Suprapubic skin (tissue), 4 donors: ENCODE results near the gene CLEC7A. TPM values are rescaled to one million over a fixed set of nuclear protein-coding genes. Genes with fewer than 3 reads are reported as not detected.

Experiments
- DNase-seq, 2 donors: peaks; one replicate each; pipeline ENCODE4 v3.0.0-alpha.2; 2019; ENCODE audit warnings: low spot score in 2 of 2
- H3K27ac ChIP-seq: fragments of 200-600 bp; sonication (generic); one replicate; pipeline ENCODE4 v1.5.1; 2019
- H3K27me3 ChIP-seq: fragments of 200-600 bp; sonication (generic); one replicate; pipeline ENCODE4 v1.5.1; 2019
- H3K36me3 ChIP-seq: fragments of 200-600 bp; sonication (generic); one replicate; pipeline ENCODE4 v1.5.1; 2019
- H3K4me1 ChIP-seq: fragments of 200-600 bp; sonication (generic); one replicate; pipeline ENCODE4 v1.5.1; 2019
- H3K4me3 ChIP-seq: fragments of 200-600 bp; sonication (generic); one replicate; pipeline ENCODE4 v1.5.1; 2019; ENCODE audit warnings: mild to moderate bottlenecking
- H3K9me3 ChIP-seq: fragments of 200-600 bp; sonication (generic); one replicate; pipeline ENCODE4 v1.5.1; 2019
- CTCF ChIP-seq, 2 donors: fragments of 200-600 bp in 1 of 2; fragments of 450-650 bp in 1 of 2; sonication (generic) in 1 of 2; IDR thresholded peaks; one replicate each; pipeline ENCODE4 v1.5.1; 2016 to 2019; ENCODE audit warnings: antibody characterized with exemption in 2 of 2, mild to moderate bottlenecking in 1 of 2, moderate library complexity in 1 of 2
- EP300 ChIP-seq: sonication (generic); formaldehyde crosslinking; IDR thresholded peaks from one replicate; pipeline ENCODE4 v1.6.1; 2017; ENCODE audit warnings: antibody characterized with exemption
- POLR2A ChIP-seq, 2 donors: fragments of 450-650 bp; IDR thresholded peaks; one replicate each; pipeline ENCODE4 v1.6.1; 2017; ENCODE audit warnings: antibody characterized with exemption in 2 of 2, mild to moderate bottlenecking in 2 of 2, moderate library complexity in 2 of 2
- POLR2AphosphoS5 ChIP-seq, 3 donors: sonication (generic); formaldehyde crosslinking; IDR thresholded peaks; one replicate each; pipeline ENCODE4 v1.6.1; 2017; ENCODE audit warnings: antibody characterized with exemption in 3 of 3
- WGBS: methylation state at CpG from one replicate; pipeline ENCODE4 v1.1.5; 2018; 5-methylcytosine and 5-hydroxymethylcytosine counted together
- total RNA-seq, 4 donors: library from RNA; depleted of rRNA; stranded (reverse); fragments of >200 nt; gene quantifications; one replicate each; pipeline ENCODE4 v1.1.0, GENCODE V29; 2016

The CLEC7A gene
- total RNA-seq, 4 donors from 2014 or later: 3.7 to 6.6 (median 4.1) TPM

- Histone ChIP-seq H3K27ac (no peak within 1 kb of the TSS), H3K4me1 (peaks cover 11% of the 10 kb centered on the region), H3K36me3 (no peaks in the 10 kb centered on the region), H3K4me3 (no peak within 1 kb of the TSS), H3K27me3 (no peaks in the 10 kb centered on the region), H3K9me3 (no peaks in the 10 kb centered on the region)
- no peak for DNase-seq
- TF ChIP-seq POLR2AphosphoS5 (IDR thresholded peaks at IDR 0.05) (no peak), EP300 (no peak), POLR2A (IDR thresholded peaks at IDR 0.05) (no peak), CTCF (IDR thresholded peaks at IDR 0.05) (no peak)
- WGBS: 73% methylated on average over 7 of the region's 7 CpGs
Observed at GRCh38 chr12:10171973-10172728, 42.2 kb upstream of the CLEC7A start, which contains the start of gene OLR1. TSS of gene OLR1 (minus strand) at chr12:10172132. CDS start at chr12:10172077, 55 bp downstream.

- WGBS: 79% methylated on average over 5 of the region's 5 CpGs
- DNase-seq: no peak
- no peaks in the 10 kb centered on the region for H3K9me3 ChIP-seq
- no peak overlapping the region for H3K4me3 ChIP-seq
- H3K4me1 ChIP-seq: peaks cover 2% of the 10 kb centered on the region
- no peaks in the 10 kb centered on the region for H3K36me3 ChIP-seq
- H3K27me3 ChIP-seq: no peaks in the 10 kb centered on the region
- H3K27ac ChIP-seq: no peak overlapping the region
- TF ChIP-seq POLR2A (IDR thresholded peaks at IDR 0.05) (no peak), EP300 (no peak), POLR2AphosphoS5 (IDR thresholded peaks at IDR 0.05) (no peak), CTCF (IDR thresholded peaks at IDR 0.05) (no peak)
Observed at GRCh38 chr12:10170216-10170615, 40.2 kb upstream of the CLEC7A start.

- Histone ChIP-seq H3K9me3 (no peaks in the 10 kb centered on the region), H3K27me3 (no peaks in the 10 kb centered on the region), H3K36me3 (no peaks in the 10 kb centered on the region), H3K27ac (no peak overlapping the region), H3K4me1 (no peaks in the 10 kb centered on the region), H3K4me3 (no peak overlapping the region)
- TF ChIP-seq EP300: no peak
- TF ChIP-seq POLR2A (IDR thresholded peaks at IDR 0.05): no peak
- TF ChIP-seq POLR2AphosphoS5 (IDR thresholded peaks at IDR 0.05): no peak
- TF ChIP-seq CTCF (IDR thresholded peaks at IDR 0.05): no peak
- no peak for DNase-seq
- 77% methylated on average over 3 of the region's 3 CpGs for WGBS
Observed at GRCh38 chr12:10169104-10169503, 39.1 kb upstream of the CLEC7A start.

GRCh38 chr12:10167599-10167998 lies 37.6 kb upstream of the CLEC7A start:
- TF ChIP-seq EP300: no peak
- no peak for TF ChIP-seq POLR2AphosphoS5 (IDR thresholded peaks at IDR 0.05)
- TF ChIP-seq POLR2A (IDR thresholded peaks at IDR 0.05): no peak
- TF ChIP-seq CTCF (IDR thresholded peaks at IDR 0.05): no peak
- H3K27ac ChIP-seq: no peak overlapping the region
- WGBS: 61% methylated on average over 5 of the region's 5 CpGs
- H3K36me3 ChIP-seq: no peaks in the 10 kb centered on the region
- H3K4me1 ChIP-seq: no peaks in the 10 kb centered on the region
- no peaks in the 10 kb centered on the region for H3K27me3 ChIP-seq
- no peak overlapping the region for H3K4me3 ChIP-seq
- no peak for DNase-seq
- H3K9me3 ChIP-seq: no peaks in the 10 kb centered on the region

GRCh38 chr12:10165421-10165820 lies 35.4 kb upstream of the CLEC7A start:
- Histone ChIP-seq H3K27me3 (no peaks in the 10 kb centered on the region), H3K9me3 (no peaks in the 10 kb centered on the region), H3K4me1 (peaks cover 7% of the 10 kb centered on the region), H3K4me3 (no peak overlapping the region), H3K27ac (no peak overlapping the region), H3K36me3 (no peaks in the 10 kb centered on the region)
- no peak for DNase-seq
- TF ChIP-seq POLR2A (IDR thresholded peaks at IDR 0.05): no peak
- no peak for TF ChIP-seq POLR2AphosphoS5 (IDR thresholded peaks at IDR 0.05)
- TF ChIP-seq EP300: no peak
- no peak for TF ChIP-seq CTCF (IDR thresholded peaks at IDR 0.05)
- 61% methylated on average over 1 of the region's 1 CpG for WGBS
